Stromal cell of bone marrow (primary cell): Measurements from ENCODE around the gene GTSE1.

ENCODE experiments used
- DNase-seq: peaks from one replicate; pipeline ENCODE4 v3.0.0-alpha.2; 2012; ENCODE audit warnings: low read depth

The GTSE1 gene

DNA sequence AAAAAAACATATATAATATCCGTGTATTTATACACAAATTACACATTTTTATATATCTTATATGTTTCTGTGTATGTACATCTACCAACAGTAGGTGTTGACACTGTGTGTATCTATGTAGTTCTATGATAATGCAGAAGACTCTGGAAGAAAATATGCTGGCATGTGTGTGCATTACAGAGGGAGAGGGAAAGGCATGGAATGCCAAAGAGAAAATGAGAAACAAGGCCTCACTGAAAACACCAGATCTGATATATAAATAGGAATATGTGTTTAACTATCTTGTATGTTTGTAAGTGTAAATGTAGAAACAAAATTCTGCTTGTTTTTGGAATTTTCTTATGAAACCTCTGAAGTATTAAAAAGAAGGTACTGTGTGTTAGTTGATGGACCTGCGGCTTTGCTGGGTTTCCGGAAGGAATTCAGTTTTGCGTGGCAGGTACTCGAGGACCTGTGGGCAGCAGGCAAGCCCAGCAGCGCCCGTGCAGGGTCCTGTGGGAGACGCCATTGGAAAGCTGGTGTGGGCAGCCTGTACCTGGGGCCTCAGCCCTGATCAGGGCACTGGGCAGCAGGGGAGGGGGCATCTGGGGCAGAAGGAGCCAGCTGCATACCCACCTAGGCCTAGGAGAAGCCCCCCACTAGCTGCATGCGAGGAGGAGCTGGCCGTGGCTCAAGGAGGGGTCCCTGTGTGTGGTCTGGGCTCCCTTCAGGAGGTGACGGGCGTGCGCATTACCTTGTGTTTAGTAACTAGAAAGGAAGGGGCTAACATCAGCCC lies 31.2 kb downstream of the GTSE1 start:
- DNase-seq = no peak

DNA sequence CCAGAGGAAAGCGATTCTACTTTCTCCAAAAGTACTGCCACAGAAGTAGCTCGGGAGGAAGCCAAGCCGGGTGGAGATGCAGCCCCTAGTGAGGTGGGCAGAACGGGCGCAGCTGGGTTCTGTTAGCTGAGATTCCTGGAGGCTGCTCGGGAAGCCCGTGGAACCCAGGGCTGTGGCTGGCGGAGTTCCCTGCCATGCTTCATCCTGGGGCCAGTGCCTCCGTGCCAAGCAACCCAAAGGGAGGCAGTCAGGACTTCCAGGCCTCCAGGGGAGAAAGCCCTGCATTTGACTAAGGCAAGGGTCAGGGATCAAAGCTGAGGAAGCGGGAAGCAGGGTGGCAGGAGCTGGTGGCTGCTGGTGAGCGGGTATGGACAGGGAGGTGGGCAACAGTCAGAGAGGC lies 32.1 kb downstream of the GTSE1 start:
- DNase-seq = no peak

DNA sequence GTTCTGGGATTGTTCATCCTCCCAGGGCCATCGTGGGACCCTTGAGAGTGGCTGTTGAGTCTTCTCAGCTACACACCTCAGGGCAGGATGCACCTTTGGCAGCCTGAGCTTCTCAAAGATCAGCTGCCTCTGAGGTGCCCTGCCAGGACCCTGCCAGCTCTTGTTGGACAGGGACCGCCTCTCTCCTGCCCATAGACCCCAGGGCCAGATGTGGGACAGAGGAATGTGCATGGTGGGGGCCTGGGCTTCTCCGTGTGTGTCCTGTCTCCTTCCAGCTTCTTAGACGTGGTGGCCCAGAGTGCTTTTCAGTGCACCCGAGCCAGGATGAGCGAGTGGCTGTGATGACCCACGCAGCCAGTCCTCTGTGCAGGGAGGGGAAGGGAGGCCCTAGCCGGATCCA lies 32.9 kb downstream of the GTSE1 start:
- no peak for DNase-seq

DNA sequence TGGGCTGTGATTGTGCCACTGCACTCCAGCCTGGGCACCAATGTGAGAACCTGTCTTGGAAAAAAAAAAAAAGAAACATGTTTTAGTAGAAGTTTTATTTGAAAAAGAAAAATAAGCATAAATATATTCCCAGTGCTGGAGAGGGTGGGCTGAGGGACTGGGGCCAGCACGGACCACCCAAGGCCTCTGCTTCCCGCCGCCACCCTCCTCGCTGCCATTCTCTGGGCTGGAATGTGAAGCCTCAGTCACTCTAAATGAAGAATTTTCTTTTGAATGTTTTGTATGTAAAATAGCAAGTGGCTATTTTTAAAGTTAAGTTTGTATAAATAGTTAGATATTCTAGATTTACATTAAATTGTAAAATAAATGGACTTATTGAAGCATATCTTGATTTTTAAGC lies 33.8 kb downstream of the GTSE1 start:
- no peak for DNase-seq

DNA sequence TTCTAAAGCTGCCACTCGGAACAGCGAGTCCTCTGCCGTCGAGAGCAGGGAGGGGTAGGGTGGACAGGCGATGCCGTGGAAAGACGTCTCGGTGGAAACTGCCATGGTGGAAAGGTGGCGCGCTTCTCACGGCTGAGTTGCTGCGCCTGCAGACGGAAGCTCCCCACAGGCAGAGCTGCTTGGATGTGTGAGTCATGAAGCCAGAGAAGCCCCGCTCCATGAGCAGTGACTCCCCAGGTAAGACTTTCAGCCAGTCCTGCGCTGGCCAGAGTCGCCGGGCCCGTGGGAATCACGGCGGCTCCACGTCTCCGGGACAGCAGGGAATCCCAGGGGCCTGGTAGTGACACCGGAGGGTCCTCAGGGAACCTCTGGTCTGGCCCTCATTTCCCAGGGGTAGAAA lies 34.8 kb downstream of the GTSE1 start:
- no peak for DNase-seq

DNA sequence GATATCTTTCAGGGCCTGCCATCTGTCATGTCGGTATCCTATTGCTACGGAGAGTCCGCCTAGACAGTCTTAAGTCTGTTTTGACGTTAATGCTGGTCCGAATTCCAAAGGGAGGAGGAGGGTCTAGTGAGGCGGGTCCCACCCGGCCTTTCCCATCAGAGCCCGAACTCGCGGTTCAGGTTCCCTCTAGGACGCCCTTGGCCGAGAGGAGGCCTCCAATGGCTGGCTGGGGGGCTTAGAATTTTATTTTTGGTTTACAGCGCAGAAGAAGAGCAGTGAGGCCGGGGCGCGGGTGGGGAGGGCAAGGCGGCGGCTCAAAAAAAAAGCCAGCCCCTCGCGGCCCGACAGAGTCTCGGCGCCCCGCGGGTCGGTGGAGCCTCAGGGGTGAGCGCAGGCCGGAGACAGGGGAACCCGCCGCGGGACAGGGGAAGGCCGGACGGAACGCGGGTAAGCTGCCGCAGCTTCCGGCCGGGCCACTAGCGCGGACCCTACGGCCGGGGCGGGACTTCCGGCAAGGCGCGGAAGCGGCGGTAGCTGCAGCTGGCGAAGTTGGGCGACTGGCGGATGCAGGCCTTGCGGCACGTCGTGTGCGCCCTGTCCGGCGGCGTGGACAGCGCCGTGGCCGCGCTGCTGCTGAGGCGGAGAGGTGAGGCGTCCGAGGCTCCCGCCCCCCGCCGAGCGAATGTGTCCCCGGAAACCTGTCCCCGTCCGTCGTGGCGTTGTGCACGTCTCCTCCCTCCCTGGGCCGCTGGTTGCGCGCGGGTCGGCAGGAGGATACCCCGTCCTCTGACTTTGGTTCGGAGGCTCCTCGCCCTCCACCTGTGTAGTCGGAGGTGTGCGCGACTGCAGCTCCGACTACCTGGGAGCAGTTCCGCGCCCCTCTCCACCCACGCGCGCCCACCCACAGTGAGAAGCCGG lies 38.8 kb downstream of the GTSE1 start, which contains the start of gene TRMU:
Gene TRMU (plus strand): TSS at position 514 of the 918 bp plus-strand sequence. CDS start 51 bp downstream, at position 565.
- peak; percentile 76 for DNase-seq

DNA sequence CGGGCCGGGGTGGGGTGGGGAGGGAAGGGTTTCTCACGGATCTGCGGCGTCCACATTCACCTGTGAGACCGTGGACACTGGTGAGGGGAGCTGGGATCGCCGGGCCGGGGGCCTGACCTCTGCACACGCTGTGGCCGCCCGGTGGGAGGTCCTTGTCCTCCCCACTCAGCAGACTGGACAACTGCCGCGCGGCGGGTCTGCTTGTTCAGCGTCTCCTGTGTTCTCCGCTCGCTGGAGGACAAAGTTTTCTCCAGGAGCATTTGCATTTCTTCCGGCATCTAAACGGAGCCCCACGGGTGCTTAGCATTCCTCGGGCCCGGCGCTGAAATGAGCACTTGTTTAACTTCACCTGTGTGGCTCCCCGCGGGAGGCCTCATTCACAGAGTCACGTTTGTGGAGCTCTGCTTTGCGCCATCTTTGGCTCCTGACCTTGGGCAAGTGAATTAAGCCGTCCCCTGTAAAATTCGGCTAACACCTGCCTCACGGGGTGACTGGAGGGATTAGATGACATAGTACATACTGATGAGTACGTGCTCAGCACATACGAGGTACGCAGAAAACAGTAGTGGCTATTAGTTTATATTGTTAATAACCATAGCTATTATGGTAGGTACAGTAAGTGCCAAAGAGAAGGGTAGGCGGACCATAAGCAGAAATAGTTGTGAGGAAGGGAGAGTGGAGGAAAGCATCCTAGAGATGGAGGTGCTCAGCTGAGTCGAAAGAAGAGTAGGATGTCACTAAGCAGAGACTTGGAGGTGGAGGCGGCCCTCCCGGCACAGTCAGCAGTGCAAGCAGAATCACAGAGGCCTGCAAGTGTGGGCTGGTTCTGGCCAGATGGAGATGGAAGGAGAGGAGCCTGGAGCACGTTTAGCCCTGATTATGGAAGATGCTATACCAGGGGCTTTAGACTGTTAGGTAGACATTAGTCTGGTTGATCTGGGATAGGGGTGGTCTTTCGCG lies 39.7 kb downstream of the GTSE1 start:
- DNase-seq = no peak

DNA sequence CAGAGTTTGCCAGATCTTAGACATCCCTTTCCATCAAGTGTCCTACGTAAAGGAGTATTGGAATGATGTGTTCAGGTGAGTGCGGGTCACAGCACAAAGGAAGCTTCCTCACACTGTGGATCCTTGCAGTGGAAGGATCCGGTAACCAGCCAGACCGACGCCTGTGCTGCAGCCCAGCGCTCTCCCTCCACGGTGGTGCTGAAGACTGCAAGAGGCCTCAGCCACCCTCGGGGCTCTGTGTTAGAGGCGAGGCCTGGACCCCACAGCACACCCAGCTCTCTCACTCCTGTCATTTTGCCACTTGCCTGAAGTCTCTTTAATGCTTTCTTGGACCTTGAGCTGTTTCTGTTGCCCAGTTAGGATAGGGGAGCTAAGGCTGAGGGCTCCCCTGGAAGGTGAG lies 41.2 kb downstream of the GTSE1 start:
- DNase-seq = no peak

DNA sequence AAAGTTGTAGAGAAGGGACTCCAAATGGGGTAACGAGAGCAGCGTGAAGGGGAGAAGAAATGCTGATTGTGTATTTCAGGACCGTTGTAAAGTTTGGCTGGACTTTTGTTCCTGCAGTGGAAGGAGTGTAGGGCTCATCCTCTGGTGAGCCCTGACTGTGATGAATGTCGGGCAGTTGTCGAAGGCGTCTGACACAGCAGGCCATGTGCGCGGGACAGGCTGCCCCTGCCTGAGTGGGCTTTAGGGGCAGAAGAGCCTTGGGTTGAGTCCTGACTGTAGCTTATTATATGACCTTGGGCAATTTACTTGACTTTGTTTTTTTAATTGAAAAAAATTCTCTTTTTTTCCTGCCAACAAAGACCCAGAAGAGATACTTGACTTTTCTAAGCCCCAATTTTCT lies 42.0 kb downstream of the GTSE1 start:
- no peak for DNase-seq

DNA sequence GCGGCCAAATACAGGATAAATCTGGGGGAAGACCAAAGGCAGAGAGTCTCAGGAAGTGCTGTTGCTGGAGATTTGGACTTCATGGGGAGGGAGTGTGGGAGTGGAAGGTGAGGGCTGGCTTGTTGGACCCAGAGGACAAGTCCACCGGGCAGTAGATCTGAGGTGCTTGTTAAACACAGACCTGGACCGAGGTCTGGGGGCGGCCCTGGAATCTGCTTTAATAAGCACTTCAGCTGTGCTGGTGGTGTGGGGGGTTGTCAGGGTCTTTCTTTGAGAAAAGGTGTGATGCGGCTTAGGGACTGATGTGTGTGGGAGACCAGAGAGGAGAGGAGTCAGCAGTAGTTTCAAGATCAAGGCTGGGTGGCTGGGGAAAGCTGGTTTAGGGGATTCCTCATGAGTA lies 43.3 kb downstream of the GTSE1 start:
- no peak for DNase-seq

DNA sequence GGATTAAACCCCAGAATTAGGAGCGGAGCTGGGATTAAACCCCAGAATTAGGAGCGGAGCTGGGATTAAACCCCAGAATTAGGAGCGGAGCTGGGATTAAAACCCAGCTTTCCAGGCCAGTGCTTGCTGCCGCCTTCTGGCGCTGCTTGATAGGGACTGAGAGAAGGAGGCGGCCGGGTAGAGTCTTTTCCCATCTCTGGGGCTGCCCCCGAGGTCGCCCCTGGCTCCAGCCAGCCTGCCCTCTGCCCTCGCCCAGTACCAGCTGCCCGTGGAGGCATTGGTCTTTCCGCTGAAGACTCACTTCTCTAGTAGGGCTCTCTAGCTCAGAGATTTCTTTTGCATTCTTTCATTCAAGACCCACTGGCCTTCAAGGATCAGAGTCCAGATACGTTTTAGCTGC lies 44.0 kb downstream of the GTSE1 start:
- no peak for DNase-seq

DNA sequence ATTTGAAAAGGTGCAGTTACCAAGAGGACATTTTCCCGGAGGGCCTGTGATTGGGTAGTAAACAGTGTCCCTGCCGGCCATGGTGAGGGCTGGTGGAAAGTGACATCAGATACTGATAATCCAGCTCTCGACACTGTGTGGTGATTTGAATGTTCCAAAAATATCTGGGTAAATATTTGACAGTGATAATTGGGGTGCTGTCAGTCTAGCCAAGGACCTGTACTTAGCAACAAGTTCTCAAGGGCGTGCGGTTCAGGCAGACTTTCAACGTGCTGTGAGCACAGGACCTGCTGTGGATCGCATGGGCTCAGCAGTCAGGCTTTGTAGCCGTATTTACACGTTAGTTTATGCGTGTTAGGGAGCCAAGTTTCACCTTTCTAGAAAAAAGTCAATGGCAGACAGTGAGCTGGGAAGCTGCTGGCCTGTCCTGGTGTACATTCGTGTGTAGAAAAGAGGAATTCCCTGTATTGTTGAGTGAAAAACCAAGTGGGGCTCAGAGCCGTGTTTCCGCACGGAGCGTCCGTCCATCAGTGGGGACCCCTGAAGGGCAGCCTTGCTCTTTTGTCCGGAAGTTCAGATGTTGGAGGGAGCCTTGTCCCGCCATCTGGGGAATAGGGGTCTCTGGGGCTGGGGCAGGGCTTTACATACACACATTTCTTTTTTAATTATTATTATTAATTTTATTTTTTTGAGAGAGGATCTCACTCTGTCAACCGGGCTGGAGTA lies 50.2 kb downstream of the GTSE1 start:
- no peak for DNase-seq

DNA sequence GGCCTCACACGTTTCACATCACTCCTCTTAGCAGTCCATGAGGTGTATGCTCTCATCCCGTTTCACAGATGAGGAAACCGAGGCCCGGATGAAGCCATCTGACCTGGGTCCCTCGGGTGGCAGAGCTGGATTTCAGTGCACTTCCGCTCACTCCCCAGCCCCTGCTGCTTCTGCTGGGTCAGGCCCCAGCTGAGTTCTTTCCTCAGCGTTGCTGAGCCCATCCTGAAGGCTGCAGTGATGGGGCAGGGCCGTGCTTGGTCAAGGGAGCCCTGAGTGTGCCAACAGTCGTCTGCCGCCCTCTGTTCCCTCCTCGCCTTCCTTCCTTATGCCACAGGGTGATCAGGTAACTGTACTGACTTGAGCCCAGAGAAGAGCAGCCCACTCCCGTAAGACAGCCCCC lies 51.0 kb downstream of the GTSE1 start:
- no peak for DNase-seq

DNA sequence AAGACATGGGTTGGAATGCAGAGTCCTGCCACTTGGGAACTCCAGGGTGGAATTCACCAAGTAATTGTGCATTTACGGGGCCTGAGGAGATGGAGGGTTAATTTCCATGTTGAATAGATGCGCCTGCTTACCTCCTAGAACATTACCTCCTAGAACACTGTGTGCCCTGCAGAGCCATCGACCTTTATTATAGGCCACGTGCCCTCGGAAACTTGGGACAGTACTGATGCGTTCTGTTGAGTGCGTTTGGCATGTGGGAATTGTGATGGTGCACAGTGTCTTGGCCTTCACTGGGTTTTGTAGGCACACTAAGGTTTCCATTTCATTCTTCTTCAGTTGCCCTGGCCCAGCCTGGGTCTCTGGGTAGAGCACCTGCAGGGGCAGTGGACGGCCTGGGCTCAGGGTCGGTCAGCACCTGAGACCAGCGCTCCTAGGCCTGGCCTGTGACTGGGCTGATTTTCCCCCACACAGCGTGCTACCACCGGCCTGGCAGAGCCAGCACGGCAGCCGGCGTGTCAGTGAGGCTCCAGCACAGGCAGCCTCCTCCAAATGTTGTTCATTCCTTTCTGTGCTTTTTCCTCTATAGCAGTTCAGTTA lies 51.5 kb downstream of the GTSE1 start:
- DNase-seq = no peak

DNA sequence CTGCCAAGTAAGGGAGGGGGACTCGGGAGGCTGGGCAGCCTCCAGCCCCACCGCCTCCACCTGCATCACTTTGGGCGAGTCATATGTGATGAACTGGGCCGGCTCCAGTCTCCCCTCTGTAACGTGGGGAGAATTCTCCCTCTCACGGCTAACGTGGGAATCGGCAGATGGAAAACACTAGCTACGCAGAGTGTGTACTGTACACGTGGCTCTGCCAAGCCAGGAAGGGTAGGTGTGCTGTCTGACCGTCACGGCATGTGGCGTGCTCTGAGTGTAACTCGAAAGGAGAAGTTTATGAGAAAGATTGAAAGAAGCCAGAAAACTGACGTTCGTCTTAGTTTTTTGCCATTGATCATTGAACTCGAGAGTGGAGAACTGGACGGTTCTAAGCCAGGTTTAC lies 52.6 kb downstream of the GTSE1 start:
- no peak for DNase-seq

DNA sequence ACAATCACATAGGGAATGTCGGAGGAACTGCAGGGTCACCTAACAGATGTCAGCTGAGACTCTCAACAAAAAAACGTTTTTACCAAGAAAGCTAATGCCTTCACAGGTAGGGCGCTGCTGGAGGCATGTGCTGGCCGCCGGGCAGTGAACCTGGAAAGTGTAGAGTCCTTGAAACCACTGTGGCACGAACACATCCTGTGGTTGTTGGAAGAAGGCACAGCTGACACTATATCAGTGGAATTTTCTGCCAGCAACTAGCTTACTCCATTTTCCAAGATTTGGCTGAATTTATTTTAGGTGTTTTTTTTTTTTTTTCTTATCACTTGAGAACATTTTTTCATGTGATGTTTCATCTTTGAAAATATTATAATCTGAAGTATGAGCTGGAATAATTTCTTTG lies 53.0 kb downstream of the GTSE1 start:
- DNase-seq = no peak

DNA sequence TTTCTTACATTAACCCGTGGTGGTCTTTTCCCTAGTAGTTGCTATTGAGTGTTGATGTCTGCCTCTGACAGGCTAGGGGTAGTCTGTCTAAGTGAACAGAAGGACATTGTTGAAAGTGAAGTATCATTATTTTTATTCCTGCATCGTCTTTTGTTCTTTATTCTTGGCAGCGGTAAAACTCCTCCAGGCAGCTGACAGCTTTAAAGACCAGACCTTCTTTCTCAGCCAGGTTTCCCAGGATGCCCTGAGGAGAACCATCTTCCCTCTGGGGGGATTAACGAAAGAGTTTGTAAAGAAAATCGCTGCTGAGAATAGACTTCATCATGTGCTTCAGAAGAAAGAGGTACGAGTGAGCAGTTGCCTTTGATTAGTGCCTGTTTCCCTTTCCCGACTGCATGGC lies 53.5 kb downstream of the GTSE1 start:
- no peak for DNase-seq

DNA sequence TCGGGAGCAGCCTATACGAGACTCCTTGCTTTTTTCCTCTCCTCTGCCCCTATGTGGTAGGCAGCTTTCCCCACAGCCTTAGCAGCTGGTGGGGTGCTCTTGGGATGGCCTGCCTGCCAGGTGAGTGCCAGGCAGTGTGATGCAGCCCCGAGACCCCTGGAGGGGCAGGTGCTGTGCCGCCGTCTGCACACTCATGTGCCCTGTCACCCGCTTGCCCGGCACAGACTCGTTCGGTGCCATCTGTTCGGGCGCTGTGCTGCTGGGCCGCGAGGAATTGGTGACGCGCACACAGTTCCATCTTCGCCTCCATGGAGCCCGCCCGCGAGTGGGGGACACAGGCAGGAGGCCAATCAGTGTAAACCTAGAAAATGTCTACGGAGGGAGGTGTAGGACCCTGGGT lies 54.0 kb downstream of the GTSE1 start:
- DNase-seq = no peak

DNA sequence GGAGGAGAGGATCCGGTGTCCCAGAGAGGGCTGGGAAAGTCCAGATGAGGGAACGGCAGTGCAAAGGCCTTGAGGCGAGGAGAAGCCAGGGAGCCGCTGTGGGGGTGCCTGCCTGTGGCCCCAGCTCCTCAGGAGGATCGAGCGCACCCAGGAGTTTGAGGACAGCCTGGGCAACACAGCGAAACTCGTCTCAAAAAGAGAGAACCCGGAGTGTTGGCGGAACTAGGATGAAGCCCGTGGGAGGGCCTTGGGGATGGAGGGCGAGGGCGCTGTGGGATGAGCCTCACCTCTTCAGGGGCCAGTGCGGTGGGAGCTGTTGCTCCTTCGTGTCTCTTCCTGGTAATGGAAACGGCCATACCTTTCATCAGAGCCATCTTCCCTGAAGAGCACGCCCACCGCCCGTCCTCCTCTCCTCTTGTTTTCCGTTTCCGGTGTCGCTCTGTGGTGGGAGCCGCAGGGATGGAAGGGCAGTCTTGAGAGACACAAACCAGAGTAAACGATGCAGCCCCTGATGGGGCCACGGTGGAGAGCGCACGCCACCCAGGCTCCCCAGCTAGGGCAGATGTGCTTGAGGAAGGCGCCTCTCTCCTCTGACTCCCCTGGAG lies 54.6 kb downstream of the GTSE1 start:
- DNase-seq = no peak

DNA sequence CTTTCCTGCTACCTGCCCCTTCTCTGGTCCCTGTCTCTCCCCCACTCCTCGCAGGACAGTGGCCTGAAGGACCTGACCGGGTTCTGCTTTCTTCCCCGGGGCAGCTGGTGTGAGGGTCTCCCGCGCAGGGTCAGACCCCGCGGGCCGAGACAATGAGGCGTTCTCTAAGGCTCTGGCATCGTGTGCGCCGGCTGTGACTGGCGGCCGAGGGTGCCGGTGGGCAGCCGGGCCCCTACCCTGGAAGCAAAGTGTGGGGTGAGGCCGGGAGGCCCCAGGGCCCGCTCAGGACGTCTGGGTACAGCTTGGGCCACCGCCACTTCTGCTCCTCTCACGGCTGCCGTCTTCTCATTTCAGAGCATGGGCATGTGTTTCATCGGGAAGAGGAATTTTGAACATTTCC lies 55.1 kb downstream of the GTSE1 start:
- no peak for DNase-seq

DNA sequence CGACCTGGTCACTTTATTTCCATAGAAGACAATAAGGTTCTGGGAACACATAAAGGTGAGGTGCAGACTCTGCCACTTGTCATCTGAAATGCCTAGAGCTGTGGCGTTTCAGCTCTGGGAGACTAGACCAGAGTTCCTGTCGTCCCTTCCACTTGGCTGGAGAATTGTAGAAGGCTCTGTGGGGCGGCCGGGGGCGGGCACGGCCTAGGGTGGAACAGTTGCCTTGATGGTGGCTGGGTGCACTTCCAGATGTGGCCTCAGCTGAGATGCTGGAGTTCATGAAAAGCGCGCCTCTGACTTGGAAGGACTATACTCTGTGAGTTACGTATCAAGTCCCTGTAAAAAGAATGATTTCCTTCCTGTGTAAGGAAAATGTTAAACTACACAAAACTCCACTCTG lies 55.6 kb downstream of the GTSE1 start:
- DNase-seq = no peak
